GM12874 (cell line): ENCODE data around the gene TSPAN17.

Experiments
- CTCF ChIP-seq: IDR thresholded peaks from 2 replicates; pipeline ENCODE4 v1.5.1; 2011; ENCODE audit warnings: low read depth, mild to moderate bottlenecking, control low read depth, low read length, moderate library complexity; ENCODE audit not compliant: insufficient read depth

Gene TSPAN17

GRCh38 chr5:176609724-176610434 lies 37.4 kb upstream of the TSPAN17 start, which contains the start of gene GPRIN1:
Gene GPRIN1 (minus strand): TSS chr5:176610156. CDS start chr5:176599834, 10,322 bp downstream.
- TF ChIP-seq CTCF, result peak; percentile 35

GRCh38 chr5:176610435-176610773 lies 36.9 kb upstream of the TSPAN17 start:
- TF ChIP-seq CTCF, result no peak

GRCh38 chr5:176611435-176611834 lies 35.8 kb upstream of the TSPAN17 start:
- no peak for TF ChIP-seq CTCF

GRCh38 chr5:176612008-176612407 lies 35.3 kb upstream of the TSPAN17 start:
- no peak for TF ChIP-seq CTCF

GRCh38 chr5:176612855-176613254 lies 34.4 kb upstream of the TSPAN17 start:
- TF ChIP-seq CTCF, result no peak

- TF ChIP-seq CTCF, result no peak
These were observed 32.3 kb upstream of the TSPAN17 start for GRCh38 chr5:176614805-176615478.

GRCh38 chr5:176616511-176616910 lies 30.8 kb upstream of the TSPAN17 start:
- TF ChIP-seq CTCF, result no peak
